Measurements from ENCODE around the gene OBSL1. TPM values are rescaled to one million over a fixed set of nuclear protein-coding genes. Genes with fewer than 3 reads are reported as not detected.

OBSL1 gene
- total and polyA plus RNA-seq, 2 donors (not counting 1 experiment from before 2014, with no cell fraction given): not detected

DNA sequence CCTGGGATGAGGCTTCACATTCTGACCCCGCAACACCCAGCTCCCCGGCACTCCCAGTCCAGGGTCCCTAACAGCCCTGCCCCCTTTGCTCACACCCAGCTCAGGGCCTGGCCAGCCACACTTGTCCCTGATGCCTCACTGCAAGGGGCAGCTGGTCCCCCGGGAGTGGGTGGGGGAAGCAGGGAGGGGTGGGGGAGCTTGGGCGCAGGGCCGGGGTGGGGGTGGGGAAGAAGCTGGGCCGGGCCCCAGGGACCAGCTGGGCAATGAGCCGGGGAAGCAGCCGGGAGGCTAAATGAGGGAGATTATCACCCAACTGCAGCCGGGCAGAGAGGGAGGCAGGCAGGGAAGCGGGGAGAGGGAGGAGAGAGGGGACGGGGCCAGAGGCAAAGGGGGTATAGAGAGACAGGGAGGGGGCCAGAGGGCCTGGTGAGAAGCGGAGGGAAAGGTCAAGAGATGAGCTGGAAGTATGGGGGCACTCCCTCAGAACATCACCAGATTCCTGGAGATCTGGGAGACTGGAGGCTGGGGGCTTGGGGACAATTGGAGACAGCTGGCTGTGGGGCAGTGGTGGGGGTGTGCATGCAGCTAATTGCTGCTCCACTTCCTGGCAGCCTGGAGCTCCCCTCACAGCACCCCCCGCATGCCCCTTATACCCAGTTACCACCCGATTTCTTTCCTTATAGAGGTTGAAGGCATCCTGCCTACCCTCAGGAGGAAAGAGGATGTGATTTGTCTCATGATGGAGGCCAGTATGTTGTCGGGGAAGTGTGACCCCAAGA, 59.6 kb downstream of the OBSL1 start:
- H3K9me3 Mint-ChIP-seq (ENCODE audit: insufficient read depth): no peaks in the 10 kb centered on the region
- no peak overlapping the region for H3K4me3 Mint-ChIP-seq
- no peak overlapping the region for H2AFZ ChIP-seq (ENCODE audit: insufficient read depth, low read depth, low read length, poor library complexity, severe bottlenecking)
- H3K4me2 ChIP-seq (replicated peaks; ENCODE audit: low read depth, low read length, poor library complexity, severe bottlenecking): no peak overlapping the region
- intact Hi-C loops (cut with micrococcal nuclease): no loop called here
- no peak overlapping the region for H3K27ac ChIP-seq (ENCODE audit: low read length in 2 of 2)
- H3K4me1 ChIP-seq (ENCODE audit: control insufficient read depth in 2 of 2, insufficient read depth in 2 of 2, low read length in 2 of 2): peaks cover 15 to 30% of the 10 kb centered on the region in 2 donors
- ChIA-PET CTCF (interaction anchor here (0.6 to 1.7 kb wide), 4 partner anchors 9 to 88 kb away, joined by 3 to 8 read pairs (median 4); a partner anchor contains a TSS), POLR2A (no interaction called here)
- peaks cover 0 to 6% of the 10 kb centered on the region in 2 experiments for H3K36me3 ChIP-seq (replicated peaks in 1 of 2; ENCODE audit: control extremely low read depth in 1 of 2, control insufficient read depth in 1 of 2, extremely low read depth in 1 of 2, insufficient read depth in 2 of 2, low read length in 1 of 2)
- no peaks in the 10 kb centered on the region for H4K20me1 ChIP-seq (ENCODE audit: control insufficient read depth, insufficient read depth, low read length, poor library complexity, severe bottlenecking)
- H3K4me3 ChIP-seq (ENCODE audit: control extremely low read depth in 1 of 5, extremely low read depth in 1 of 5, insufficient read depth in 1 of 5, low read depth in 2 of 5, low read length in 4 of 5): no peak overlapping the region
- no peak overlapping the region for H3K27ac Mint-ChIP-seq
- no peak overlapping the region for H3K9ac ChIP-seq (ENCODE audit: low read length)
- H3K27me3 ChIP-seq (replicated peaks in 1 of 4; ENCODE audit: control extremely low read depth in 1 of 4, control insufficient read depth in 3 of 4, insufficient read depth in 4 of 4, low read length in 3 of 4): peaks cover 0 to 85% (median 19%) of the 10 kb centered on the region in 4 experiments
- DNase-seq (no peak), ATAC-seq (ENCODE audit: low read depth) (no peak)
- H3K27me3 Mint-ChIP-seq: peaks cover 61% of the 10 kb centered on the region
- TF ChIP-seq, protein P1, sequence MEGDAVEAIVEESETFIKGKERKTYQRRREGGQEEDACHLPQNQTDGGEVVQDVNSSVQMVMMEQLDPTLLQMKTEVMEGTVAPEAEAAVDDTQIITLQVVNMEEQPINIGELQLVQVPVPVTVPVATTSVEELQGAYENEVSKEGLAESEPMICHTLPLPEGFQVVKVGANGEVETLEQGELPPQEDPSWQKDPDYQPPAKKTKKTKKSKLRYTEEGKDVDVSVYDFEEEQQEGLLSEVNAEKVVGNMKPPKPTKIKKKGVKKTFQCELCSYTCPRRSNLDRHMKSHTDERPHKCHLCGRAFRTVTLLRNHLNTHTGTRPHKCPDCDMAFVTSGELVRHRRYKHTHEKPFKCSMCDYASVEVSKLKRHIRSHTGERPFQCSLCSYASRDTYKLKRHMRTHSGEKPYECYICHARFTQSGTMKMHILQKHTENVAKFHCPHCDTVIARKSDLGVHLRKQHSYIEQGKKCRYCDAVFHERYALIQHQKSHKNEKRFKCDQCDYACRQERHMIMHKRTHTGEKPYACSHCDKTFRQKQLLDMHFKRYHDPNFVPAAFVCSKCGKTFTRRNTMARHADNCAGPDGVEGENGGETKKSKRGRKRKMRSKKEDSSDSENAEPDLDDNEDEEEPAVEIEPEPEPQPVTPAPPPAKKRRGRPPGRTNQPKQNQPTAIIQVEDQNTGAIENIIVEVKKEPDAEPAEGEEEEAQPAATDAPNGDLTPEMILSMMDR (IDR thresholded peaks at IDR 0.05): no peak
- TF ChIP-seq EZH2 (IDR thresholded peaks at IDR 0.05; ENCODE audit: borderline replicate concordance, insufficient read depth, low read depth, low read length, poor library complexity, severe bottlenecking): no peak
- 12% methylated on average over 8 of the region's 15 CpGs for WGBS (ENCODE audit: insufficient coverage)
- H3K4me1 Mint-ChIP-seq: peaks cover 26% of the 10 kb centered on the region
- H3K79me2 ChIP-seq (ENCODE audit: control insufficient read depth, insufficient read depth, low read length): no peaks in the 10 kb centered on the region
- H3K9me3 ChIP-seq (ENCODE audit: control extremely low read depth in 1 of 3, control insufficient read depth in 2 of 3, insufficient read depth in 1 of 3, low read length in 2 of 3): peaks cover 0 to 18% (median 0%) of the 10 kb centered on the region in 3 donors
